ENCODE data around the gene RUNX3.

Gene RUNX3

GRCh38 chr1:24931146-24931467, 1.0 kb upstream of the RUNX3 start:
- FAIRE-seq (no peak), DNase-seq (ENCODE audit: insufficient read length, low spot score) (no peak)

- no peak for FAIRE-seq
- no peak for DNase-seq (ENCODE audit: insufficient read length, low spot score)
Measured at GRCh38 chr1:24929398-24930259, 447 bp downstream of the RUNX3 start.

- peak; percentile 89 for FAIRE-seq
- DNase-seq (ENCODE audit: insufficient read length, low spot score): no peak
Measured at GRCh38 chr1:24928689-24929397, 1.2 kb downstream of the RUNX3 start.

- FAIRE-seq (peak; percentile 95), DNase-seq (ENCODE audit: insufficient read length, low spot score) (no peak)
Measured at GRCh38 chr1:24927988-24928688, 1.9 kb downstream of the RUNX3 start.

- DNase-seq (ENCODE audit: insufficient read length, low spot score): no peak
- no peak for FAIRE-seq
Measured at GRCh38 chr1:24927473-24927872, 2.6 kb downstream of the RUNX3 start.

GRCh38 chr1:24926563-24927249, 3.4 kb downstream of the RUNX3 start:
- FAIRE-seq (peak; percentile 94), DNase-seq (ENCODE audit: insufficient read length, low spot score) (no peak)

- no peak for DNase-seq (ENCODE audit: insufficient read length, low spot score)
Measured at GRCh38 chr1:24925963-24926362, 4.1 kb downstream of the RUNX3 start.

GRCh38 chr1:24925082-24925779, 4.8 kb downstream of the RUNX3 start:
- FAIRE-seq (peak; percentile 98), DNase-seq (ENCODE audit: insufficient read length, low spot score) (no peak)

More at GRCh38 chr1:24925963-24926362, 4.1 kb downstream of the RUNX3 start:
- FAIRE-seq: no peak

GRCh38 chr1:24923485-24924113, 6.5 kb downstream of the RUNX3 start:
- DNase-seq (ENCODE audit: insufficient read length, low spot score) (no peak), FAIRE-seq (peak; percentile 92)

- DNase-seq (ENCODE audit: insufficient read length, low spot score) (no peak), FAIRE-seq (no peak)
Measured at GRCh38 chr1:24921938-24922662, 8.0 kb downstream of the RUNX3 start.

GRCh38 chr1:24921412-24921811, 8.7 kb downstream of the RUNX3 start:
- no peak for FAIRE-seq
- DNase-seq (ENCODE audit: insufficient read length, low spot score): no peak

- DNase-seq (ENCODE audit: insufficient read length, low spot score) (no peak), FAIRE-seq (peak; percentile 94)
Measured at GRCh38 chr1:24920533-24920925, 9.5 kb downstream of the RUNX3 start.

GRCh38 chr1:24919791-24920532, 10.1 kb downstream of the RUNX3 start:
- no peak for FAIRE-seq
- DNase-seq (ENCODE audit: insufficient read length, low spot score): no peak

GRCh38 chr1:24918995-24919605, 11.0 kb downstream of the RUNX3 start:
- DNase-seq (ENCODE audit: insufficient read length, low spot score): no peak
- no peak for FAIRE-seq

GRCh38 chr1:24918370-24918769, 11.7 kb downstream of the RUNX3 start:
- DNase-seq (ENCODE audit: insufficient read length, low spot score) (no peak), FAIRE-seq (no peak)

GRCh38 chr1:24917327-24918074, 12.6 kb downstream of the RUNX3 start:
- FAIRE-seq (no peak), DNase-seq (ENCODE audit: insufficient read length, low spot score) (no peak)

GRCh38 chr1:24915816-24916602, 14.1 kb downstream of the RUNX3 start:
- FAIRE-seq (peak; percentile 55), DNase-seq (ENCODE audit: insufficient read length, low spot score) (no peak)
